ENCODE measurements around the gene NCMAP. TPM values are rescaled to one million over a fixed set of nuclear protein-coding genes. Genes with fewer than 3 reads are reported as not detected.

NCMAP gene
- total RNA-seq, 1 donor from 2014 or later: 1.3 TPM

DNA sequence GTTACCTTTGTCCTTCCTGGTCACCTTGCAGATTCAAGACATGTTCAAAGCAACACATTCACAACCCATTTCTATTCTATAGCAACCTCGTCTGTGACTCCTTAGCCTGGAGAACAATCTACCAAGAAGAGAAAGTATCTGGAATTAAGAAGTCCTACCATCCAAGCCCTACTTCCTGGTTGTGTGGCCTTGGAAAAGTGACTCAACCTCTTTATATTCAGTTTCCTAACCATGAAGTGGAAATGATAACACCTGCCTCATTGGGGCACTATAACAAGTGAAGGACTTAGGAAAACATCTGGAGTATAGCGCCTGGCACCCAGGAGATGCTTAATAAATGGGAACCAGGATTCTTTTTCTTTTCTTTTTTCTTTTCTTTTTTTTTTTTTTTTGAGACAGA lies 50.7 kb downstream of the NCMAP start:
- Mint-ChIP-seq H3K4me1 (ENCODE audit: low read depth) (no peaks in the 10 kb centered on the region), H3K9me3 (ENCODE audit: low read depth) (no peaks in the 10 kb centered on the region), H3K36me3 (ENCODE audit: insufficient read depth) (no peaks in the 10 kb centered on the region), H3K27me3 (no peaks in the 10 kb centered on the region), H3K27ac (no peak overlapping the region), H3K4me3 (ENCODE audit: low read depth) (no peak overlapping the region)
- TF ChIP-seq, protein P1, sequence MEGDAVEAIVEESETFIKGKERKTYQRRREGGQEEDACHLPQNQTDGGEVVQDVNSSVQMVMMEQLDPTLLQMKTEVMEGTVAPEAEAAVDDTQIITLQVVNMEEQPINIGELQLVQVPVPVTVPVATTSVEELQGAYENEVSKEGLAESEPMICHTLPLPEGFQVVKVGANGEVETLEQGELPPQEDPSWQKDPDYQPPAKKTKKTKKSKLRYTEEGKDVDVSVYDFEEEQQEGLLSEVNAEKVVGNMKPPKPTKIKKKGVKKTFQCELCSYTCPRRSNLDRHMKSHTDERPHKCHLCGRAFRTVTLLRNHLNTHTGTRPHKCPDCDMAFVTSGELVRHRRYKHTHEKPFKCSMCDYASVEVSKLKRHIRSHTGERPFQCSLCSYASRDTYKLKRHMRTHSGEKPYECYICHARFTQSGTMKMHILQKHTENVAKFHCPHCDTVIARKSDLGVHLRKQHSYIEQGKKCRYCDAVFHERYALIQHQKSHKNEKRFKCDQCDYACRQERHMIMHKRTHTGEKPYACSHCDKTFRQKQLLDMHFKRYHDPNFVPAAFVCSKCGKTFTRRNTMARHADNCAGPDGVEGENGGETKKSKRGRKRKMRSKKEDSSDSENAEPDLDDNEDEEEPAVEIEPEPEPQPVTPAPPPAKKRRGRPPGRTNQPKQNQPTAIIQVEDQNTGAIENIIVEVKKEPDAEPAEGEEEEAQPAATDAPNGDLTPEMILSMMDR (IDR thresholded peaks at IDR 0.05; ENCODE audit: unreplicated experiment): no peak
- DNase-seq (ENCODE audit: low spot score, unreplicated experiment): no peak

DNA sequence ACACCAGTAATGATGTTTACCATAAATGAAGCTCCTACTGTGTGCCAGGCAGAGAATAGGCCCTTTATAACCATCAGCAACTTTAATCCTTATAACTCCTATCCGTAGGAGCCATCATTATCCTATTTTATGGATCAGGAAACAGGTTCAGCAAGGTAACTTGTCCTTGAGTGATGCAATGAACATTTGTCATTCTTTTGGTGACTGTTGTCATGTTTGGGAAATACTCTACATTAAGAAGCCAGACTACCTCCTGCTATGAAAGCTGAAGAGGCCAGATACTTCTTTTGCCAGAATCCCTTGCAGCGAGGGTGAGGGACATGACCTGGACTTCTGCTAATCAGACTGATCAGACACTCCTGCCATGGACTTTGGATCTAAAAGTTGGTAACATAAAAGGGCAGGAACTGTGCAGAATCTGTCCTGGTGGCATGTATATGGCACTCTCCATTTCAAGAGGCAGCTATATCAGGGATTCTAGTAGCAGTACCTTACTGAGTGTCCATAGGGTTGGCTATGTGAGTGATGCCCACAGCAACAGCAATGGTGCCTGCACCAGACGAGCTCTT lies 54.1 kb downstream of the NCMAP start:
- TF ChIP-seq, protein P1 (IDR thresholded peaks at IDR 0.05; ENCODE audit: unreplicated experiment): no peak
- H3K36me3 Mint-ChIP-seq (ENCODE audit: insufficient read depth): no peaks in the 10 kb centered on the region
- H3K4me1 Mint-ChIP-seq (ENCODE audit: low read depth): no peaks in the 10 kb centered on the region
- no peak for DNase-seq (ENCODE audit: low spot score, unreplicated experiment)
- H3K27ac Mint-ChIP-seq: no peak overlapping the region
- H3K27me3 Mint-ChIP-seq: no peaks in the 10 kb centered on the region
- H3K9me3 Mint-ChIP-seq (ENCODE audit: low read depth): no peaks in the 10 kb centered on the region
- no peak overlapping the region for H3K4me3 Mint-ChIP-seq (ENCODE audit: low read depth)

DNA sequence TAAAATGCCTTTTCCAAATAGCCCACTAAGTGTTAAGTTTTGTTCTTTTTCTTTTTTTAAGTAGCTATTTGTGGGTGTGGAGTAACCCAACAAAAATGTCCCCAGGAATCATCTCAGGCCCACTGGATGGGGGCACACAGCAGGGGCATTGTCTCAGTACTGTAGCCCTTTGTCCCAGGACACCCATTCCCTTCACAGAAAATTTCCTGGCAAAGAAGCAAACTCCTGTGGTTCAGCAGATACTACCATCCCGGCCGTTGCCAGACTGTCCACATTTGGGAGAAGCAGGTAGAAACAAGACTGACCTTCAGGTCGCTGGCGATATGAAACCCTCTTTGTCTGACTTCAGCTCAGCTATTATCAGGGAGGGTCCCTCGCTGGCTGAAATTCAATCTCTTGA lies 63.5 kb downstream of the NCMAP start:
- Mint-ChIP-seq H3K27ac (peak overlapping the region; percentile 34), H3K9me3 (ENCODE audit: low read depth) (peaks cover 4% of the 10 kb centered on the region), H3K4me1 (ENCODE audit: low read depth) (peaks cover 14% of the 10 kb centered on the region)

DNA sequence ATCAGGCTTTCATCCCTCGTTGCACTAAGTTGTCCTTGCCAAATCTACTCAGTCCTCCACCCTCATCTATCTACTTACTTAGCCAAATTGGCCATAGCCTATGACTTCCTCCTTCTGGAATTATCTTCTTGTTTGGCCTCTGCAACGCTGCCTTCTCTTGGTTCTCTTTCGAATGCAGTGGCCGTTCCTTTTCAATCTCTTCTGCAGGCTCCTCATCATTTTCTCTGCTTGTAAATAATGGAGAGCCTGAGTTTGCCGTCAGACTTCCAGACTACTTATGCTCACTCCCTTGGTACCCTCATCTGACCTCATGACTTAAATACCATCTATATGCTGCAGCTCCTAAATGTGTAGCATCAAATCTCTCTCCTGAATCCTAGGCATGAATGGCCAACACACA lies 64.8 kb downstream of the NCMAP start:
- TF ChIP-seq, protein P1 (IDR thresholded peaks at IDR 0.05; ENCODE audit: unreplicated experiment): no peak
- DNase-seq (ENCODE audit: low spot score, unreplicated experiment): no peak
- Mint-ChIP-seq H3K36me3 (ENCODE audit: insufficient read depth) (peaks cover under 1% of the 10 kb centered on the region), H3K4me3 (ENCODE audit: low read depth) (no peak overlapping the region), H3K4me1 (ENCODE audit: low read depth) (peaks cover 14% of the 10 kb centered on the region), H3K27me3 (no peaks in the 10 kb centered on the region), H3K27ac (no peak overlapping the region), H3K9me3 (ENCODE audit: low read depth) (peaks cover 6% of the 10 kb centered on the region)

More for the DNA sequence above, 63.5 kb downstream of the NCMAP start:
- Mint-ChIP-seq H3K36me3 (ENCODE audit: insufficient read depth) (peaks cover 1% of the 10 kb centered on the region), H3K27me3 (no peaks in the 10 kb centered on the region), H3K4me3 (ENCODE audit: low read depth) (no peak overlapping the region)
- TF ChIP-seq, protein P1 (IDR thresholded peaks at IDR 0.05; ENCODE audit: unreplicated experiment): no peak
- DNase-seq (ENCODE audit: low spot score, unreplicated experiment): no peak

DNA sequence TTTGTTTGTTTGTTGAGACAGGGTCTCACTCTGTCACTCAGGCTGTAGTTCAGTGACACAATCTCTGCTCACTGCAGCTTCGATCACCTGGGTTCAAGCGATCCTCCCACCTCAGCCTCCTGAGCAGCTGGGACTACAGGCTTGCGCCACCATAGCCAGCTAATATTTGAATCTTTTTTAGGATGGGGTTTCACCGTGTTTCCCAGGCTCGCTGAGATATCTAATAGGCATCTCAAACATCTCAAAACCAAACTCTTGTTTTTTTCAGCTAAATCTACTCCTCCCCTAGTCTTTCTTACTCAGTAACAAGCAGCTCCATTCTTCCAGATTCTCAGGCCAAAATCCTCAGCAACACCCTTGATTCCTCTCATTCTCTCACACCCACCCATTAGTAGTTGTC lies 65.2 kb downstream of the NCMAP start:
- Mint-ChIP-seq H3K27ac (no peak overlapping the region), H3K4me1 (ENCODE audit: low read depth) (peaks cover 14% of the 10 kb centered on the region), H3K36me3 (ENCODE audit: insufficient read depth) (no peaks in the 10 kb centered on the region)

More for the DNA sequence above, 65.2 kb downstream of the NCMAP start:
- H3K27me3 Mint-ChIP-seq: no peaks in the 10 kb centered on the region
- peaks cover 4% of the 10 kb centered on the region for H3K9me3 Mint-ChIP-seq (ENCODE audit: low read depth)
- no peak overlapping the region for H3K4me3 Mint-ChIP-seq (ENCODE audit: low read depth)
- DNase-seq (ENCODE audit: low spot score, unreplicated experiment): no peak
- TF ChIP-seq, protein P1 (IDR thresholded peaks at IDR 0.05; ENCODE audit: unreplicated experiment): no peak

Measured in progenitor cell of endocrine pancreas (in vitro differentiated cells).